H1 (cell line): ENCODE data around the gene EN1. TPM values are rescaled to one million over a fixed set of nuclear protein-coding genes. Genes with fewer than 3 reads are reported as not detected.

Source experiments
- CTCF ChIA-PET: fragments of 300-600 bp; sonication (Branson Sonifier 250); formaldehyde crosslinking; loops from one replicate; lab custom pipeline; 2021; ENCODE audit not compliant: partially characterized antibody; lab: Charles Lee
- POLR2A ChIA-PET: fragments of 300-600 bp; sonication (Branson Sonifier 250); formaldehyde crosslinking; loops from one replicate; lab custom pipeline; 2021; ENCODE audit warnings: inconsistent platforms; ENCODE audit not compliant: partially characterized antibody; lab: Charles Lee
- DNase-seq, 2 experiments: peaks; one replicate each; pipeline versions ENCODE4 v3.0.0 to v3.0.0-alpha.2; 2010 to 2022; ENCODE audit warnings: low spot score in 2 of 2, low read depth in 1 of 2, mixed read lengths in 1 of 2
- FAIRE-seq: peaks from 2 replicates; lab custom pipeline; 2011; peaks lifted over from hg19 to GRCh38; lab: Jason Lieb, UNC
- H2AFZ ChIP-seq: 2 replicates; pipeline ENCODE4 v1.8.1; 2012; ENCODE audit warnings: low read length, inconsistent platforms
- H2AK5ac ChIP-seq: 2 replicates; pipeline ENCODE4 v1.6.1; 2013; ENCODE audit warnings: low read depth, low read length
- H2BK120ac ChIP-seq: replicated peaks from 2 replicates; pipeline ENCODE3; 2013; ENCODE audit warnings: low read depth, low read length, inconsistent platforms
- H2BK12ac ChIP-seq: 2 replicates; pipeline ENCODE4 v1.6.1; 2013; ENCODE audit warnings: low read depth, low read length
- H2BK15ac ChIP-seq: 2 replicates; pipeline ENCODE4 v1.6.1; 2013; ENCODE audit warnings: low read length
- H2BK20ac ChIP-seq: 2 replicates; pipeline ENCODE4 v1.6.1; 2013; ENCODE audit warnings: low read length
- H2BK5ac ChIP-seq: 2 replicates; pipeline ENCODE4 v1.6.1; 2013; ENCODE audit warnings: low read depth, low read length
- H3K14ac ChIP-seq: 2 replicates; pipeline ENCODE4 v1.6.1; 2013; ENCODE audit warnings: inconsistent platforms; ENCODE audit not compliant: insufficient read length
- H3K18ac ChIP-seq: 2 replicates; pipeline ENCODE4 v1.6.1; 2013; ENCODE audit warnings: low read length; ENCODE audit errors: extremely low read depth
- H3K23ac ChIP-seq: 2 replicates; pipeline ENCODE4 v1.6.1; 2013; ENCODE audit warnings: inconsistent platforms; ENCODE audit not compliant: insufficient read length
- H3K23me2 ChIP-seq: 2 replicates; pipeline ENCODE4 v1.6.1; 2013; ENCODE audit warnings: low read depth, low read length
- H3K27ac ChIP-seq: 2 replicates; pipeline ENCODE4 v1.6.1; 2011; ENCODE audit warnings: low read depth, low read length, inconsistent platforms
- H3K27me3 ChIP-seq, 4 experiments: replicated peaks in 1 of 4; 1 replicate in 1 of 4; 2 replicates in 3 of 4; pipeline versions ENCODE4 v1.6.1 to v1.8.1; 2011 to 2013; ENCODE audit warnings: low read length in 3 of 4, mild to moderate bottlenecking in 3 of 4, inconsistent platforms in 2 of 4, mixed read lengths in 2 of 4, moderate library complexity in 1 of 4; ENCODE audit not compliant: control insufficient read depth in 3 of 4, insufficient read depth in 3 of 4; ENCODE audit errors: extremely low read depth in 1 of 4
- H3K36me3 ChIP-seq, 4 experiments: 2 replicates each; pipeline versions ENCODE4 v1.6.1 to v1.8.1; 2011 to 2013; ENCODE audit warnings: mild to moderate bottlenecking in 4 of 4, low read length in 3 of 4, moderate library complexity in 2 of 4, control low read depth in 1 of 4, inconsistent platforms in 1 of 4; ENCODE audit not compliant: insufficient read depth in 4 of 4, control insufficient read depth in 2 of 4
- H3K4ac ChIP-seq: replicated peaks from 2 replicates; pipeline ENCODE3; 2013; ENCODE audit warnings: low read length, low read depth, mixed read lengths, inconsistent platforms; ENCODE audit not compliant: insufficient read length
- H3K4me1 ChIP-seq, 4 experiments: replicated peaks in 1 of 4; 1 replicate in 1 of 4; 2 replicates in 3 of 4; pipeline versions ENCODE4 v1.6.1 to v1.8.1; 2011 to 2013; ENCODE audit warnings: low read length in 3 of 4, inconsistent platforms in 2 of 4, mixed read lengths in 1 of 4; ENCODE audit not compliant: insufficient read depth in 4 of 4, control insufficient read depth in 3 of 4
- H3K4me2 ChIP-seq, 2 experiments: 2 replicates each; pipeline versions ENCODE4 v1.6.1 to v1.8.1; 2011 to 2013; ENCODE audit warnings: low read depth in 2 of 2, low read length in 2 of 2, control low read depth in 1 of 2, inconsistent platforms in 1 of 2, mild to moderate bottlenecking in 1 of 2; ENCODE audit not compliant: insufficient read depth in 1 of 2
- H3K4me3 ChIP-seq, 4 experiments: fragments of 200-600, 300-600 bp in 1 of 4; sonication (generic), shearing (Covaris generic), sonication (Bioruptor Twin) in 1 of 4; 2 replicates each; pipeline versions ENCODE4 v1.5.1 to v1.8.1; 2011 to 2016; ENCODE audit warnings: low read length in 4 of 4, low read depth in 3 of 4, control low read depth in 2 of 4, inconsistent platforms in 2 of 4, mild to moderate bottlenecking in 2 of 4, mixed read lengths in 1 of 4, moderate library complexity in 1 of 4; ENCODE audit not compliant: insufficient read depth in 2 of 4; ENCODE audit errors: extremely low read depth in 1 of 4
- H3K56ac ChIP-seq: replicated peaks from 2 replicates; pipeline ENCODE3; 2013; ENCODE audit warnings: low read depth, mild to moderate bottlenecking, mixed read lengths, low read length, inconsistent platforms; ENCODE audit not compliant: insufficient read length
- H3K79me1 ChIP-seq: 2 replicates; pipeline ENCODE4 v1.6.1; 2013; ENCODE audit warnings: low read depth, low read length, control low read depth
- H3K79me2 ChIP-seq, 2 experiments: 2 replicates each; pipeline versions ENCODE4 v1.6.1 to v1.8.1; 2012 to 2013; ENCODE audit warnings: low read length in 2 of 2, mild to moderate bottlenecking in 2 of 2, inconsistent platforms in 1 of 2; ENCODE audit not compliant: insufficient read depth in 2 of 2, control insufficient read depth in 1 of 2
- H3K9ac ChIP-seq, 4 experiments: replicated peaks in 1 of 4; 1 replicate in 1 of 4; 2 replicates in 3 of 4; pipeline versions ENCODE4 v1.6.1 to v1.8.1; 2011 to 2013; ENCODE audit warnings: low read depth in 3 of 4, low read length in 3 of 4, control low read depth in 2 of 4, mild to moderate bottlenecking in 2 of 4, moderate library complexity in 2 of 4, inconsistent platforms in 1 of 4; ENCODE audit errors: extremely low read depth in 1 of 4
- H3K9me3 ChIP-seq, 2 experiments: 2 replicates each; pipeline versions ENCODE4 v1.6.1 to v1.8.1; 2012 to 2013; ENCODE audit warnings: mild to moderate bottlenecking in 2 of 2, moderate library complexity in 2 of 2, control low read depth in 1 of 2, inconsistent platforms in 1 of 2, low read depth in 1 of 2, low read length in 1 of 2, mixed read lengths in 1 of 2; ENCODE audit not compliant: insufficient read depth in 2 of 2
- H4K20me1 ChIP-seq, 2 experiments: replicated peaks in 1 of 2; 2 replicates each; pipeline versions ENCODE3 to v1.8.1; 2011 to 2013; ENCODE audit warnings: inconsistent platforms in 2 of 2, low read length in 2 of 2, mild to moderate bottlenecking in 1 of 2; ENCODE audit not compliant: insufficient read depth in 2 of 2, control insufficient read depth in 1 of 2
- H4K5ac ChIP-seq: 2 replicates; pipeline ENCODE4 v1.6.1; 2013; ENCODE audit warnings: low read length, low read depth, mixed read lengths, inconsistent platforms; ENCODE audit not compliant: insufficient read length
- H4K8ac ChIP-seq: 2 replicates; pipeline ENCODE4 v1.8.0; 2013; ENCODE audit warnings: mild to moderate bottlenecking, moderate library complexity, low read length, inconsistent platforms; ENCODE audit not compliant: insufficient read depth; ENCODE audit errors: extremely low read depth
- H4K91ac ChIP-seq: replicated peaks from 2 replicates; pipeline ENCODE3; 2013; ENCODE audit warnings: low read length, mixed read lengths, inconsistent platforms; ENCODE audit not compliant: insufficient read length
- CBX8 ChIP-seq: fragments of 300-800, 300-1000 bp; sonication (generic); IDR thresholded peaks from 2 replicates; pipeline ENCODE4 v1.7.1; 2016; ENCODE audit warnings: low read depth, low read length, borderline replicate concordance
- GABPA ChIP-seq: IDR thresholded peaks from 2 replicates; pipeline ENCODE4 v1.6.1; 2011; ENCODE audit warnings: mild to moderate bottlenecking, low read length, moderate library complexity, borderline replicate concordance; ENCODE audit not compliant: insufficient read depth
- KDM5A ChIP-seq: fragments of 200-600 bp; IDR thresholded peaks from 2 replicates; pipeline ENCODE4 v1.7.1; 2012; ENCODE audit warnings: mild to moderate bottlenecking, low read length, inconsistent platforms, mixed read lengths
- NANOG ChIP-seq: IDR thresholded peaks from 2 replicates; pipeline ENCODE4 v1.6.1; 2011; ENCODE audit warnings: low read length, low read depth, mild to moderate bottlenecking, inconsistent platforms; ENCODE audit not compliant: insufficient read depth, poor library complexity, severe bottlenecking
- NRF1 ChIP-seq: IDR thresholded peaks from 2 replicates; pipeline ENCODE4 v1.6.1; 2011; ENCODE audit warnings: mild to moderate bottlenecking, low read depth, low read length, improper control_type of control experiment
- PHF8 ChIP-seq: fragments of 200-600 bp; sonication (generic); conservative IDR thresholded peaks from 2 replicates; pipeline ENCODE4 v1.7.1; 2012; ENCODE audit warnings: low read depth, mild to moderate bottlenecking, inconsistent platforms, low read length, moderate library complexity
- SP2 ChIP-seq: IDR thresholded peaks from 2 replicates; pipeline ENCODE4 v1.6.1; 2012; ENCODE audit warnings: mild to moderate bottlenecking, low read length, inconsistent platforms
- SRF ChIP-seq: IDR thresholded peaks from 2 replicates; pipeline ENCODE4 v1.6.1; 2011; ENCODE audit warnings: mild to moderate bottlenecking, low read depth, low read length, moderate library complexity
- TEAD4 ChIP-seq: IDR thresholded peaks from 2 replicates; pipeline ENCODE4 v1.6.1; 2012; ENCODE audit warnings: low read depth, low read length, inconsistent platforms, mixed read lengths
- YY1 ChIP-seq: IDR thresholded peaks from 2 replicates; pipeline ENCODE4 v1.6.1; 2011; ENCODE audit warnings: low read depth, mild to moderate bottlenecking, low read length
- WGBS, 2 experiments: shearing (Covaris generic) in 1 of 2; methylation state at CpG; one replicate each; pipeline versions ENCODE4 v1.1.6 to v1.1.7; 2013 to 2015; ENCODE audit warnings: low lambda C conversion rate in 2 of 2, mixed read lengths in 2 of 2, inconsistent platforms in 1 of 2, low coverage in 1 of 2, missing lambda C conversion rate in 1 of 2; ENCODE audit not compliant: insufficient replicate concordance in 2 of 2, insufficient coverage in 1 of 2, insufficient read length in 1 of 2; ENCODE audit errors: extremely low coverage in 1 of 2, missing lambda C conversion rate in 1 of 2; 5-methylcytosine and 5-hydroxymethylcytosine counted together
- polyA plus RNA-seq, 7 experiments: library from polyadenylated mRNA; depleted of rRNA in 3 of 7; stranded (reverse) in 5 of 7; unstranded in 2 of 7; fragments of >200 nt in 5 of 7; fragments of 200-250 nt in 2 of 7; gene quantifications; 1 replicate in 5 of 7; 2 replicates in 1 of 7; 4 replicates in 1 of 7; pipeline versions ENCODE4 v1.2.1 to v1.2.3, GENCODE V29; 2011 to 2013; ENCODE audit warnings: missing spikeins in 2 of 7, mixed read lengths in 2 of 7
- total RNA-seq: library from RNA; stranded (reverse); fragmentation: NEBNext Ultra II Directional; extraction: Animal tissue kit (Norgen Biotek cat#: 25700); gene quantifications from 2 replicates; pipeline ENCODE4 v1.2.1, GENCODE V29; 2021
- TF ChIP-seq, protein P1 (sequence below): IDR thresholded peaks from 2 replicates; pipeline ENCODE4 v1.6.1; 2011; ENCODE audit warnings: low read length, improper control_type of control experiment
- TF ChIP-seq, protein P2 (sequence below): IDR thresholded peaks from 2 replicates; pipeline ENCODE4 v1.6.1; 2012; ENCODE audit warnings: inconsistent platforms

Gene EN1
- total and polyA plus RNA-seq, 2 of the 8 experiments (the other 6 are each of a cell fraction or from before 2014, with no cell fraction given) = not detected

DNA sequence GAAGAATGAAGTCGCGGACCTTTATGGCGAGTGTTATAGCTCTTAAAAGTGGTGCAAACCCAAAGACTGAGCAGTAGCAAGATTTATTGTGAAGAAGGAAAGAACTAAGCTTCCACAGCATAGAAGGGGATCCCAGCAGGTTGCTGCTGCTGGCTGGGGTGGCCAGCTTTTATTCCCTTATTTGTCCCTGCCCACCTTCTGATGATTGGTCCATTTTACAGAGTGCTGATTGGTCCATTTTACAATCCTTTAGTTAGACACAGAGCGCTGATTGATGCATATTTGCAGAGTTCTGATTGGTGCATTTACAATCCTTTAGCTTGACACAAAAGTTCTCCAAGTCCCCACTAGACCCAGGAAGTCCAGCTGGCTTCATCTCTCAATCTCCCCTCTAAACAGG, 36.3 kb upstream of the EN1 start:
- no peaks in the 10 kb centered on the region for H3K79me2 ChIP-seq
- CTCF ChIA-PET = interaction anchor here (0.8 to 6.6 kb wide), 24 partner anchors 10 to 429 kb away, joined by 3 to 64 read pairs (median 4); partner anchors contain the start of gene MARCO

More for the DNA sequence above, 36.3 kb upstream of the EN1 start:
- H4K20me1 ChIP-seq = no peaks in the 10 kb centered on the region
- no peaks in the 10 kb centered on the region for H3K23me2 ChIP-seq
- H3K4me3 ChIP-seq = no peak overlapping the region
- no peak overlapping the region for H2BK12ac ChIP-seq
- no peak overlapping the region for H2BK5ac ChIP-seq
- H3K14ac ChIP-seq = no peak overlapping the region
- no peak overlapping the region for H3K27ac ChIP-seq
- no peak overlapping the region for H2BK120ac ChIP-seq
- H2AK5ac ChIP-seq = no peak overlapping the region
- H4K5ac ChIP-seq = no peak overlapping the region
- H3K23ac ChIP-seq = no peak overlapping the region
- no peak overlapping the region for H4K91ac ChIP-seq
- no peak overlapping the region for H3K9ac ChIP-seq
- H3K18ac ChIP-seq = no peak overlapping the region
- POLR2A ChIA-PET = no interaction called here
- H2BK15ac ChIP-seq = no peak overlapping the region
- no peak overlapping the region for H2BK20ac ChIP-seq
- no peaks in the 10 kb centered on the region for H3K79me1 ChIP-seq
- no peaks in the 10 kb centered on the region; a peak in 2 of 7 replicates for H3K27me3 ChIP-seq
- TF ChIP-seq, protein P1, sequence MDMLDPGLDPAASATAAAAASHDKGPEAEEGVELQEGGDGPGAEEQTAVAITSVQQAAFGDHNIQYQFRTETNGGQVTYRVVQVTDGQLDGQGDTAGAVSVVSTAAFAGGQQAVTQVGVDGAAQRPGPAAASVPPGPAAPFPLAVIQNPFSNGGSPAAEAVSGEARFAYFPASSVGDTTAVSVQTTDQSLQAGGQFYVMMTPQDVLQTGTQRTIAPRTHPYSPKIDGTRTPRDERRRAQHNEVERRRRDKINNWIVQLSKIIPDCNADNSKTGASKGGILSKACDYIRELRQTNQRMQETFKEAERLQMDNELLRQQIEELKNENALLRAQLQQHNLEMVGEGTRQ = no peak
- TF ChIP-seq YY1 (no peak), TEAD4 (no peak), KDM5A (no peak), GABPA (no peak), CBX8 (no peak), SRF (no peak), SP2 (no peak), NANOG (no peak), PHF8 (no peak), NRF1 (no peak)
- TF ChIP-seq, protein P2, sequence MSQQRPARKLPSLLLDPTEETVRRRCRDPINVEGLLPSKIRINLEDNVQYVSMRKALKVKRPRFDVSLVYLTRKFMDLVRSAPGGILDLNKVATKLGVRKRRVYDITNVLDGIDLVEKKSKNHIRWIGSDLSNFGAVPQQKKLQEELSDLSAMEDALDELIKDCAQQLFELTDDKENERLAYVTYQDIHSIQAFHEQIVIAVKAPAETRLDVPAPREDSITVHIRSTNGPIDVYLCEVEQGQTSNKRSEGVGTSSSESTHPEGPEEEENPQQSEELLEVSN = no peak
- TF ChIP-seq, all 59 proteins: peak for 0
- Histone ChIP-seq H3K56ac (no peak overlapping the region), H3K9me3 (no peaks in the 10 kb centered on the region), H2AFZ (no peak overlapping the region), H3K36me3 (no peaks in the 10 kb centered on the region), H3K4me2 (no peak overlapping the region), H3K4me1 (peaks cover 0 to 2% (median 1%) of the 10 kb centered on the region in 4 experiments; a peak in 2 of 7 replicates), H4K8ac (no peak overlapping the region), H3K4ac (no peak overlapping the region)
- WGBS, 2 experiments = 95% methylated on average over 4 of the region's 4 CpGs; no CpG with 5 or more reads in 1 of the 2 experiments
- DNase-seq (no peak), FAIRE-seq (no peak)
